Measurements from ENCODE around the gene CLTC.

GRCh38 chr17:59711936-59712335, 92.2 kb downstream of the CLTC start:
- TF ChIP-seq CTCF (conservative IDR thresholded peaks at IDR 0.05; ENCODE audit: low read depth, low read length): no peak
- no peak for TF ChIP-seq EZH2 (IDR thresholded peaks at IDR 0.05; ENCODE audit: low read length, unreplicated experiment)

Data from PC-3 (cell line).